Activated gamma-delta T cell treated with Interleukin-2 at 50 U/mL for 16 hours (primary cell): ENCODE measurements around the gene CHRNB2.
"Not testable (repeated sequence)": the region's sequence is repeated elsewhere in the genome, so short reads cannot be mapped to it uniquely, and the experiment has no call there.

Source experiments
- DNase-seq: peaks from one replicate; pipeline ENCODE4 v3.0.0-alpha.2; 2020

Gene CHRNB2, protein sequence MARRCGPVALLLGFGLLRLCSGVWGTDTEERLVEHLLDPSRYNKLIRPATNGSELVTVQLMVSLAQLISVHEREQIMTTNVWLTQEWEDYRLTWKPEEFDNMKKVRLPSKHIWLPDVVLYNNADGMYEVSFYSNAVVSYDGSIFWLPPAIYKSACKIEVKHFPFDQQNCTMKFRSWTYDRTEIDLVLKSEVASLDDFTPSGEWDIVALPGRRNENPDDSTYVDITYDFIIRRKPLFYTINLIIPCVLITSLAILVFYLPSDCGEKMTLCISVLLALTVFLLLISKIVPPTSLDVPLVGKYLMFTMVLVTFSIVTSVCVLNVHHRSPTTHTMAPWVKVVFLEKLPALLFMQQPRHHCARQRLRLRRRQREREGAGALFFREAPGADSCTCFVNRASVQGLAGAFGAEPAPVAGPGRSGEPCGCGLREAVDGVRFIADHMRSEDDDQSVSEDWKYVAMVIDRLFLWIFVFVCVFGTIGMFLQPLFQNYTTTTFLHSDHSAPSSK

DNA sequence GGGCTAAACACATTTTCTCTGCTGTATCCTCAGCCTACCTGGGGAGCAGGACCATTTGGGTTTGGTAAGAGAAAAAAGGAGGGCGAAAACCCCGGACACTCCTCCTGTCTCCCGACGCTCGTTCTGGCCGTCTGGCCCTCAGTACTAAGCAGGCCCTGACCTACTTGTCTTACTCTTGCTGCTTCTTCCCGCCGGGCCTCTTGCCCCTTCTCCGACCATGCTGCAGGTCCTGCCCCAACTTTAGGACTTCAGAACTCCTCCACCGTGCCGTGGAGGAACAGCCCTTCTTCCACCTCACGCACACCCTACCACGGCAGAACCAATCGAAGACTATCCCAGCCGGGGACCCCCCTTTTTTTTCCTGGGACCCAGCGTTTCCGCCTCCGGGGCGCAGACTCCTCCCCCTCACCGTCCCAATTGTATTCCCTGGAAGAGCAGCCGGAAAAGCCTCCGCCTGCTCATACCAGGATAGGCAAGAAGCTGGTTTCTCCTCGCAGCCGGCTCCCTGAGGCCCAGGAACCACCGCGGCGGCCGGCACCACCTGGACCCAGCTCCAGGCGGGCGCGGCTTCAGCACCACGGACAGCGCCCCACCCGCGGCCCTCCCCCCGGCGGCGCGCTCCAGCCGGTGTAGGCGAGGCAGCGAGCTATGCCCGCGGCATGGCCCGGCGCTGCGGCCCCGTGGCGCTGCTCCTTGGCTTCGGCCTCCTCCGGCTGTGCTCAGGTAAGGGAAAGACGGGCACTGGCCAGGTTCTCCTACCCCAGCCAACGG lies at the start of gene CHRNB2:
Gene CHRNB2, plus strand, starts transcription at position 393 of the 771 bp plus-strand sequence. Its CDS starts 267 bp downstream, at position 660.
- DNase-seq, result peak; percentile 63

GRCh38 chr1:154519591-154519991 lies 48.0 kb upstream of the CHRNB2 start:
- no peak for DNase-seq

DNA sequence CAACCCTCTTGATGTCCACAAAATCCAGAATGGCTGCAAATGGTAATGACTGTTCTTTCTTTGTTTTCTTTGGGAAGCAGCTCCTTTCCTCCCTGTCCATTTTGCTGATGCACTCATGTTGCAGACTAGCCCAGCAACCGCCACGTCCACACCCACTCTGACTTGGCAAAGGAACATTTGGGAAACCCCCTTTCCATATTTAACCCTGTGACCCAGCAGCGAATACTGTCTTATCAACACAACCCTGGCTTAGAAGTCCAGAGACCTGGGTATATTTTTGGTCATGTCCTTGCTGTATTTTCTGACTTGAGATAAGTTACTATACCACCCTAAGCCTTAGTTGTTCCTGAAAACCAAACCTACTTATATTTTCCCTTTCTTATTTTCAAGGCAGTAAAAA lies 47.2 kb upstream of the CHRNB2 start:
- no peak for DNase-seq

- no peak for DNase-seq
Measured at GRCh38 chr1:154521695-154522094, 45.9 kb upstream of the CHRNB2 start.

- DNase-seq, result no peak
Measured at GRCh38 chr1:154524881-154525280, 42.7 kb upstream of the CHRNB2 start.

DNA sequence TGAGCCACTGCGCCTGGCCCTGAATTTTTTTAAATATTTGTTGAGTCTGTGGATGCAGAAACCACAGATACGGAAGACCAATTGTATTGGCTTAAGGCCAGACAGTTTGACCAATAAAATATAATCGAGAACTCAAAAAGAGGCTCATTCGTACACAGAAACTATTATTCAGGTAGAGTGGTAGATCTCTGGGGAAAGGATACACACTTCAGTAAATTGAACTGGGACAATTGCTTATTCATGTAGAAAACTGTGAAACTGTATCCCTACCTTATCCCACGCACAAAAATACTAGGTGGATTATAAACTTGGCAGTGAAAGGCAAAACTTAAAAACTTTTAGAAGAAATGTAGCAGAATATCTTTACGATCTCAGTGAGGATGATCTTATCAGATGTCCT lies 40.4 kb upstream of the CHRNB2 start:
- no peak for DNase-seq

DNA sequence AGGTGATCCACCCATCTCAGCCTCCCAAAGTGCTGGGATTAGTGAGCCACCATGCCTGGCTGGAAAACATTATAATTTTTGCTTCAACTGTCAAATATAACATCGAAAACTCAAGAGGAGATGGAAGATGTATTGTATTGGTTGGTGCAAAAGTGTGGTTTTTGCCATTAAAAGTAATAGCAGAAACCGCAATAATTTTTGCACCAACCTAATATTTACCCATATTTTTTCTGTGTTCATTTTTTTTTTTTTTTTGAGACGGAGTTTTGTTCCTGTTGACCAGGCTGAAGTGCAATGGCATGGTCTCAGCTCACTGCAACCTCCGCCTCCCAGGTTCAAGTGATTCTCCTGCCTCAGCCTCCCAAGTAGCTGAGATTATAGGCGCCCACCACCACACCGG lies 38.3 kb upstream of the CHRNB2 start:
- no peak for DNase-seq

GRCh38 chr1:154531950-154532349 lies 35.6 kb upstream of the CHRNB2 start:
- DNase-seq, result not testable (repeated sequence)

DNA sequence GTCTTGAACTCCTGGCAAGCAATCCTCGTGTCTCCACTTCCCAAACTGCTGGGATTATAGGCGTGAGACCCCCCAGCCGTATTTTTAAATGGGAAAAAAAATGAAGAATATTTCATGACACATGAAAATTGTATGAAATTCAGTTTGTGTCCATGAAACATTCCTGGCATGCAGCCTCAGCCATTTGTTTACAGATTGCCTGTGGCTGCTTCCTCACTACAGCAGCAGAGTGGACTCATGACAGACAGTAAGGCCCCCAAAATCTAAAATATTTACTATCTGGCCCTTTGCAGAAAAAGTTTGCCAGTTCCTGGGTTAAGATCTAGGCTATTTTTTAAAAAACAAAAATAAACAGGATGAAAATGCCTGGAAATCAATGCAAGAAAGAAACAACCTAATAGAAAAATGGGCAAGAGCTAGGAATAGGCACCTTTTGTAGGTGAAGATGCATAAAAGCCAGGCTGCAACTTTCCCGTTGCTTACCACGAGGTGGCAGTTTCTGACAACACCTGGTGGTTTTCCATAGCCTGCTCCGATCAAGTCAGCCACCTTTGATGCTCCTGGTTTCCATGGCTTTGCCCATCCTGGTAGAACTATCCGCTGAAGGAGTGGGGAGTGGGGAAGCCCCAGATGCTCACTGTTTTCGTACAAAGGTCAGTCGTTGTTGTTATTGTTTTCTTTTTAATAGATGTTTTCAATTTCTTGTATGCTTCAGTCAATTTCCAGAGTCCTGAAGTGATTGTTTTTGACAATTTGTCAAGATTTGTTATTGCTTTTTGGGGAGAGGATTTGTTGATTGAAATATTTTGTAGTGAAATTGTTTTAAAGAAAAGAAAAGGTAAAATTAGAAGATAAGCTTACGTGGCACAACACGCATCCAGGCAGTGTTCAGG lies 33.4 kb upstream of the CHRNB2 start:
- DNase-seq, result no peak

- DNase-seq, result no peak
Measured at GRCh38 chr1:154536570-154536969, 31.0 kb upstream of the CHRNB2 start.

DNA sequence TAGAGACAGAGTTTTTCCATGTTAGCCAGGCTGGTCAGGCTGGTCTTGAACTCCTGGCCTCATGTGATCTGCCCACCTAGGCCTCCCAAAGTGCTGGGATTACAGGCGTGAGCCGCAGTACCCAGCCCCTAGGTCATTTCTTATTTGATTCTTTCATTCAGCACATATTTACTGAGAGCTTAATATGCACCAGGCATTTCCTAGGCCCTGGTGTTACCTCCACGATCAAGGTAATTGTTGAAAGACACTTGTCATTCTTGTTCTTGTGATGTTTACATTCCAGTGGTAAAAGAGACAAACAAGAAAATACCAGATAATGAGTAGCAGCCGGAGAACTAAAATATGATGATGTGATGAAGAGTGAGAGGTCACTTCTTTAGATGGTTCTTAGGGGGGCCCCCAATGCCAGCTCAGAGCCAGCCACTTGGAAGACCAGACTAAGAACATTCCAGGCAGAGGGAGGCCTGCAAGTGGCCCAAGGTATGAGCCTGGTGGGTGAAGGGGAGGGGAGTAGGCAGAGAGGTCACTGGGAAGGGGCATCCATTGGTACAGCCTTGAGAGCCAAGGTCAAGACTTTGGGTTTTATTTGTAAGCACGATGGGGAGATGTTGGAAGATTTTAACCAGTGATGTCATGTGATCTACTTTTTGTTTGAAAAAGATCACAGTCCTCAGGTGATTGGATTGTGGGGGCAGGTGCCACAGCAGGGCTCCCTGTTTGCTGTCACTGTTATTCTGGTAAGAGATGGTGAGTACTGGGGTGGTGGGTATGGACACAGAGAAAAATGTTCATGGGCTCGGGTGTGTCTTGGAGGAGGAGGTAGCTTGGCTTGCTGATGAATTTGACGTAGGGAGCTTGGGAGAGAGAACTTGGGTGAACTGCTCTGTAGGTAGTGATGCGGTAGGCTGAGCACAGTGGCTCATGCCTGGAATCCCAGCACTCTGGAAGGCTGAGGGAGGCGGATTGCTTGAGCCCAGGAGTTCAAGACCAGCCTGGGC lies 27.8 kb upstream of the CHRNB2 start:
- DNase-seq, result no peak

GRCh38 chr1:154541231-154541630 lies 26.3 kb upstream of the CHRNB2 start:
- DNase-seq, result no peak

DNA sequence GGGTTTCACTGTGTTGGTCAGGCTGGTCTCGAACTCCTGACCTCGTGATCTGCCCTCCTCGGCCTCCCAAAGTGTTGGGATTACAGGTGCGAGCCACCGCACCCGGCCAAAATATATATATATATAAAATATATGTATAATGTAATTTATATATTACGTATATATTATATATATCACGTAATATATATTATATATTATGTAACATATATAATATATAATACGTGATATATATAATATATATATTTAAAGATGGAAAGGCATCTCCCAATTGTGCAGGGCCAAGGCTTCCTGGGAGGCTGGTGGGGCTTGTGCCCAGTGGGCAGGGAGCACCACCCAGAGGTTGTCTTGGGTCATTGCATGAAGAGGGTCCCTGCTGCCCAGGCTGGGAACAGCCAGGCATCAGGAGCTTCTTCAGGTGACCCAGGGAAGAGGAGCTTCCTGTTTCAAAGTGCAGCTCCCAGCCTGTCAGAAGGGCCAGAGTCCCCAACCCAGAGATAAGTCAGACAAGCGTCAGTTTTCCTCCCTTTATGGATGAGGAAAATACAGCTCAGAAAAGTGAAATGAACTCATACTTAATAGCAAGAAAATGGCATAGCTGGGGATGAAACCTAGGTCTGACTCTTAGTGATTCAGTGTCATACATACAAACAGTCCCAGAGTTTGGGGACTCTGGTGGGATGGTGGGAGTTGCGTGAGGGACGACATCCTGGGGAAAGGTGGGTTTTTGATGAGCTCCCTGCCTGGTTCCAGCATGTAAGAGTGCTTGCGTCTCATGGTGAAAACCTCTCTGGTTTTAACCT lies 21.1 kb upstream of the CHRNB2 start:
- peak; percentile 46 for DNase-seq

- no peak for DNase-seq
Measured at GRCh38 chr1:154547105-154547732, 20.4 kb upstream of the CHRNB2 start.

GRCh38 chr1:154548028-154548427 lies 19.6 kb upstream of the CHRNB2 start:
- DNase-seq, result no peak

- DNase-seq, result no peak
Measured at GRCh38 chr1:154549202-154549770, 18.3 kb upstream of the CHRNB2 start.

GRCh38 chr1:154550070-154550469 lies 17.5 kb upstream of the CHRNB2 start:
- DNase-seq, result no peak

DNA sequence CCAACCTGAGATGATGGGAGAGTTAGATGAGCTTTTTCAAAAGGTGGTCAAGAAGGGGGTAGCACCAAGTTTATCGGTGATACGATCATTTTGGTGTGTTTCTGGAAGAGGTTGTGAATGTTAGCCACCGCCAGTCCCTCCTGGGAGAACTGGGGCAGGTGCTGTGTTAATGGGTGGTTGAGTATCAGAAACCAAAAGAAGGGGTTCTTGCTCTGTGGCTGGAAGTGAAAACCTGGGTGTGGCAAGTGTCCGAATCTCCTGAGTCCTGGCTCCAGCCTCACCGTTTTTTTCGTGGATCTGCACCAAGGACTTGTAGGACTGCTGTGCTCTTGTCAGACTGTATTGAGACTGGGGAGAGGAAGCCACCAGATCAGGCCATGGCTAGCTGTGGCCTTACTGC lies 16.9 kb upstream of the CHRNB2 start:
- DNase-seq, result no peak

DNA sequence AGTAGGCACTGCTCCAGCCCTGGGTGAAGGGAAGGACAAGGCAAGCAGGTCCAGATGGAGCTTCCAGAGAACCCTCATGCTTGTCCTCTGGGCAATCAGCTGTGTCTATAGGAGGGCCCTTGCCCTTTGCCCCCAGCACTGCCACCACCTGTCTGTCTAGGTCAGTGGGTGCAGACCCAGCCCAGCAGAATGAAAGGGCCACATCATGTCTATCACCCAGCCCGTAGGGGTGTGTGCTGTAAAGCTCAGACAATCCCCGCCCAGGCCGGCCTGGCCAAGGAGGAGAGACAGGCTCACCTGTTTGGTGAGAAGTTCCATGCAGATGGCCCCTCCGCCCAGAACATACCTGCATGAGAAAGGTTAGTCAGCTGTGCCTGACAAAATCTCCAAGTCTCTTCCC lies 16.1 kb upstream of the CHRNB2 start:
- no peak for DNase-seq

DNA sequence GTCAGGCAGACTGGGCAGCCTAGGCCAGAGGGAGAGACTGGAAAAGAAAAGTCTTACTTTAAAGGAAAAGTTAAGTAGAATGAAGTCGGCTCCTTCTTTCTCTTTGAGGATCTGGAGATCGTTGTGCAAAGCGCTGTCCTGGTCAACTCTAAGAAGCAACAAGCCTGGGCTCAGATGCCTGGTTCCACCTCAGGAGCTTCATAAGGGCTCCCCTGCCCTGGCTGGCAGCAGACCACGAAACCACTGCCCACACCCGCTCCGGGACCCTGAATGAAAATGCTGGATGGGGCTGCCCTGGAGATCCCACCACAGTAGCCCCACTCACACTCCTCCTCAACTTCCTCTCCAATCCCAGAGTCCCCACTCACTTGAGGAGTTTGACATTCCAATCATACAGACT lies 15.5 kb upstream of the CHRNB2 start:
- no peak for DNase-seq
